ENCODE data around the gene IQCE.

The IQCE gene

GRCh38 chr7:2657208-2657607, 98.4 kb downstream of the IQCE start:
- no peak for TF ChIP-seq CREB1 (IDR thresholded peaks at IDR 0.05; ENCODE audit: low read depth)
- TF ChIP-seq NFIC (IDR thresholded peaks at IDR 0.05), result no peak
- no peak for TF ChIP-seq TAF1 (IDR thresholded peaks at IDR 0.05; ENCODE audit: low read depth)
- no peak for TF ChIP-seq EP300 (IDR thresholded peaks at IDR 0.05; ENCODE audit: borderline replicate concordance)
- no peak for TF ChIP-seq RAD21 (IDR thresholded peaks at IDR 0.05; ENCODE audit: low read depth)
- TF ChIP-seq REST (IDR thresholded peaks at IDR 0.05; ENCODE audit: low read depth), result no peak
- TF ChIP-seq USF1 (IDR thresholded peaks at IDR 0.05), result no peak
- no peak for TF ChIP-seq ZBTB7A (IDR thresholded peaks at IDR 0.05; ENCODE audit: low read depth)
- TF ChIP-seq MAX (IDR thresholded peaks at IDR 0.05), result no peak
- TF ChIP-seq YY1 (IDR thresholded peaks at IDR 0.05; ENCODE audit: low read depth), result no peak
- no peak for TF ChIP-seq EGR1 (IDR thresholded peaks at IDR 0.05)
- TF ChIP-seq FOXM1 (IDR thresholded peaks at IDR 0.05; ENCODE audit: borderline replicate concordance, low read depth), result no peak
- no peak for TF ChIP-seq TCF12 (IDR thresholded peaks at IDR 0.05; ENCODE audit: low read depth)

- no peak for TF ChIP-seq EGR1 (IDR thresholded peaks at IDR 0.05)
- TF ChIP-seq RAD21 (IDR thresholded peaks at IDR 0.05; ENCODE audit: low read depth), result no peak
- no peak for TF ChIP-seq TEAD4 (IDR thresholded peaks at IDR 0.05)
- TF ChIP-seq YY1 (IDR thresholded peaks at IDR 0.05; ENCODE audit: low read depth), result no peak
- TF ChIP-seq ZBTB7A (IDR thresholded peaks at IDR 0.05; ENCODE audit: low read depth), result no peak
- TF ChIP-seq EP300 (IDR thresholded peaks at IDR 0.05; ENCODE audit: borderline replicate concordance), result no peak
- TF ChIP-seq REST (IDR thresholded peaks at IDR 0.05; ENCODE audit: low read depth), result no peak
- TF ChIP-seq MAX (IDR thresholded peaks at IDR 0.05), result no peak
- TF ChIP-seq CEBPB (IDR thresholded peaks at IDR 0.05), result no peak
Observed at GRCh38 chr7:2657920-2658671, 99.3 kb downstream of the IQCE start.

- TF ChIP-seq CREB1 (IDR thresholded peaks at IDR 0.05; ENCODE audit: low read depth) (no peak), REST (IDR thresholded peaks at IDR 0.05; ENCODE audit: low read depth) (no peak), NFIC (IDR thresholded peaks at IDR 0.05) (no peak)
Observed at GRCh38 chr7:2658941-2659340, 100.2 kb downstream of the IQCE start.

GRCh38 chr7:2659556-2660358, 101.0 kb downstream of the IQCE start:
- TF ChIP-seq EP300 (IDR thresholded peaks at IDR 0.05; ENCODE audit: borderline replicate concordance) (no peak), REST (IDR thresholded peaks at IDR 0.05; ENCODE audit: low read depth) (no peak), TCF12 (IDR thresholded peaks at IDR 0.05; ENCODE audit: low read depth) (no peak), ZBTB7A (IDR thresholded peaks at IDR 0.05; ENCODE audit: low read depth) (no peak), NFIC (IDR thresholded peaks at IDR 0.05) (no peak), USF1 (IDR thresholded peaks at IDR 0.05) (no peak), TEAD4 (IDR thresholded peaks at IDR 0.05) (no peak), TAF1 (IDR thresholded peaks at IDR 0.05; ENCODE audit: low read depth) (no peak), RAD21 (IDR thresholded peaks at IDR 0.05; ENCODE audit: low read depth) (no peak), MAX (IDR thresholded peaks at IDR 0.05) (no peak), CEBPB (IDR thresholded peaks at IDR 0.05) (no peak)
